Mesendoderm (in vitro differentiated cells): ENCODE measurements around the gene MRPL36. TPM values are rescaled to one million over a fixed set of nuclear protein-coding genes. Genes with fewer than 3 reads are reported as not detected.

Experiments
- DNase-seq: peaks from one replicate; pipeline ENCODE4 v3.0.0; 2013
- H2AK5ac ChIP-seq: 2 replicates; pipeline ENCODE4 v1.6.1; 2013; ENCODE audit warnings: low read length, inconsistent platforms
- H2BK120ac ChIP-seq: 2 replicates; pipeline ENCODE4 v1.6.1; 2013; ENCODE audit warnings: low read depth, mild to moderate bottlenecking, low read length, moderate library complexity, mixed read lengths
- H2BK15ac ChIP-seq: replicated peaks from 2 replicates; pipeline ENCODE4 v1.6.1; 2013; ENCODE audit warnings: low read depth, mild to moderate bottlenecking, moderate library complexity
- H2BK5ac ChIP-seq: 2 replicates; pipeline ENCODE4 v1.6.1; 2013; ENCODE audit warnings: low read length, inconsistent platforms
- H3K18ac ChIP-seq: 2 replicates; pipeline ENCODE4 v1.6.1; 2013; ENCODE audit warnings: mild to moderate bottlenecking, low read length, mixed read lengths
- H3K23ac ChIP-seq: one replicate; pipeline ENCODE4 v1.6.1; 2013; ENCODE audit warnings: low read length
- H3K27ac ChIP-seq: 2 replicates; pipeline ENCODE4 v1.5.1; 2013; ENCODE audit warnings: low read depth, mild to moderate bottlenecking, inconsistent platforms, low read length, moderate library complexity
- H3K27me3 ChIP-seq: 2 replicates; pipeline ENCODE4 v1.6.1; 2013; ENCODE audit warnings: low read length, control low read depth, mild to moderate bottlenecking, inconsistent platforms; ENCODE audit not compliant: insufficient read depth, poor library complexity
- H3K36me3 ChIP-seq: 2 replicates; pipeline ENCODE4 v1.6.1; 2013; ENCODE audit warnings: low read length, inconsistent platforms; ENCODE audit not compliant: control insufficient read depth, insufficient read depth
- H3K4ac ChIP-seq: one replicate; pipeline ENCODE4 v1.6.1; 2013; ENCODE audit warnings: low read depth, mild to moderate bottlenecking, low read length, moderate library complexity
- H3K4me1 ChIP-seq: 2 replicates; pipeline ENCODE4 v1.6.1; 2013; ENCODE audit warnings: low read depth, low read length, inconsistent platforms; ENCODE audit not compliant: control insufficient read depth
- H3K4me2 ChIP-seq: 2 replicates; pipeline ENCODE4 v1.6.1; 2013; ENCODE audit warnings: low read length
- H3K4me3 ChIP-seq: 2 replicates; pipeline ENCODE4 v1.5.1; 2013; ENCODE audit warnings: mild to moderate bottlenecking, low read length
- H3K56ac ChIP-seq: one replicate; pipeline ENCODE4 v1.6.1; 2013; ENCODE audit warnings: low read length
- H3K79me1 ChIP-seq: 2 replicates; pipeline ENCODE4 v1.6.1; 2013; ENCODE audit warnings: low read length, inconsistent platforms
- H3K79me2 ChIP-seq: 2 replicates; pipeline ENCODE4 v1.6.1; 2013; ENCODE audit warnings: mild to moderate bottlenecking, low read length; ENCODE audit not compliant: control insufficient read depth, insufficient read depth
- H3K9ac ChIP-seq: 2 replicates; pipeline ENCODE4 v1.6.1; 2013; ENCODE audit warnings: low read length, inconsistent platforms
- H4K5ac ChIP-seq: one replicate; pipeline ENCODE4 v1.6.1; 2013; ENCODE audit warnings: low read length
- H4K8ac ChIP-seq: one replicate; pipeline ENCODE4 v1.6.1; 2013; ENCODE audit warnings: low read depth, mild to moderate bottlenecking, control low read depth, low read length, moderate library complexity
- WGBS: extraction: QIAGEN DNeasy Blood & Tissue Kit; methylation state at CpG from one replicate; pipeline ENCODE4 v1.1.7; 2013; ENCODE audit warnings: low lambda C conversion rate, missing lambda C conversion rate; ENCODE audit not compliant: insufficient coverage; ENCODE audit errors: extremely low coverage; 5-methylcytosine and 5-hydroxymethylcytosine counted together
- polyA plus RNA-seq, 2 experiments: library from polyadenylated mRNA; stranded (reverse); fragments of 200-250 nt; gene quantifications; one replicate each; pipeline ENCODE4 v1.2.3, GENCODE V29; 2013

Gene MRPL36
- 90.2 TPM for polyA plus RNA-seq (2013, experiment 1 of 2)
- 88.1 TPM for polyA plus RNA-seq (2013, experiment 2 of 2)

DNA sequence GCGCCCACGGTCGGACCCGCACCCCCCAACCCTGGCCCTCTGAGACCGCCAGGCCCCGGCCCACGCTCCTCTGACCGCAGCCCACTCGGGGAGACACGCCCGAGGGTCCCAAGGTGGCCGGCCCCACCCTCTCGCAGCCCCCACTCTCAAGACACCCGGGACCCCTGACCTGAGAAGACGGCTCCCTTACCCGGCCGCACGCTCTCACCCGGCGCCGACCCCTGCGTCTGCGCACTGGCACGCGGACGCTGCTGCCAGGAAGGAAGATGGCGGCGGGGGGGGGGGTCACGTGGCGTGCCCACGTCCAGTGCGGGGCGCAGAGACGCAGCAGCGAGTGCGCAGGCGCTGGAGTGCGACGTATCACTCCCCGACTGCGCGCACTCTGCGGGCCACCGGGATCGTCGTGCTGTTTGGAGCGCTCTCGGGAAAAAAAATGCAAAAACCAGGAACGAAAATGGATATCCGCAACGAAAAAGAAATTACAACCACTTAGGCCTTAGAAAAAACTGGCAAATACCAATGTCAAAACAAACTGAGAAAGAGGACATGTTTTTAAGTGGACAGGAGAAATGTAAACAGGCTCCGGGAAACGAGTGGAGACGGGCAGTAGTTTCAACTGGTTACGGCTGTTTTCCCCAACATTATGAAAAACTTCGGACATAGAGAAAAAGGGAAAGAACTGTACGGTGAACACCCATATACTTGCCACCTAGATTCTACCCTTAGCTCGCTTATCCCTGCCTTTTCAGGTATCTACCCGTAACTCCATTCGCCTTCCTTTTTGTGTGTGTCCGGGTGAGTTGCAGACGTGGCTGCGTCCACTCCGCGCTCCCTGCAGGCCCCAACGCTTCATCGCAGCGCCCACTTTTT, at the start of gene MRPL36:
TSS of gene MRPL36 (minus strand) at position 236 of the 870 bp plus-strand sequence. CDS start 902 bp downstream, outside the sequence.
- H3K4me3 ChIP-seq: peak within 1 kb of the TSS; percentile 74
- H2BK120ac ChIP-seq: no peak within 1 kb of the TSS
- peaks cover 32% of the 10 kb centered on the region for H3K79me2 ChIP-seq
- H3K23ac ChIP-seq: no peak within 1 kb of the TSS
- no peak within 1 kb of the TSS for H4K5ac ChIP-seq
- no peak within 1 kb of the TSS for H2AK5ac ChIP-seq
- peak within 1 kb of the TSS; percentile 10 for H3K18ac ChIP-seq
- H3K36me3 ChIP-seq: peaks cover 13% of the 10 kb centered on the region
- no peak within 1 kb of the TSS for H4K8ac ChIP-seq
- H3K79me1 ChIP-seq: peaks cover 25% of the 10 kb centered on the region
- H2BK5ac ChIP-seq: no peak within 1 kb of the TSS
- no peak within 1 kb of the TSS for H3K27ac ChIP-seq
- no peak within 1 kb of the TSS for H2BK15ac ChIP-seq
- peak within 1 kb of the TSS; percentile 94 for H3K4ac ChIP-seq
- H3K56ac ChIP-seq: peak within 1 kb of the TSS; percentile 97
- peak within 1 kb of the TSS; percentile 90 for H3K9ac ChIP-seq
- no peaks in the 10 kb centered on the region for H3K27me3 ChIP-seq
- peaks cover 3% of the 10 kb centered on the region for H3K4me1 ChIP-seq
- peak; percentile 95 for DNase-seq
- peak within 1 kb of the TSS; percentile 97 for H3K4me2 ChIP-seq
- WGBS: no CpG with 5 or more reads among the region's 68 CpGs

DNA sequence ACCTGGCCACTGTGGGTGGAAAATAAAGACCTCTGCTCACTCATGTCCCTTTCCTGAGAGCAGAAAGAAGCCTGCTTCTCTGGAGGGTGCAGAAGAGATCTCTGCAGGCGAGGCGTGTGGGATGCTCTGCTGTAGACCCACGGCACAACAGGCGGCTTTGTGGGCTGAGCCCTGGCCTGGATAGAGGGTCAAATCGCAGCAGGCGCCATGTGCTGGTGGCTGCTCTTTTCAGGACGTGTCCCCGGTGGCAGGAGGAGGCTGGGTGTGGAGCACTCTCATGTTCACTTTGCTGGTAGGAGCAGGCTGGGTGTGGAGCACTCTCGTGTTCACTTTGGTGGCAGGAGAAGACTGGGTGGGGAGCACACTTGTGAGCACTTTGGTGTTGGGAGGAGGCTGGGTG, 48.0 kb upstream of the MRPL36 start:
- Histone ChIP-seq H3K23ac (no peak overlapping the region), H2BK5ac (no peak overlapping the region), H3K4me2 (no peak overlapping the region), H3K4me1 (no peaks in the 10 kb centered on the region), H2BK15ac (no peak overlapping the region), H4K8ac (no peak overlapping the region), H2BK120ac (no peak overlapping the region), H2AK5ac (no peak overlapping the region), H3K9ac (no peak overlapping the region), H3K79me1 (no peaks in the 10 kb centered on the region), H3K36me3 (no peaks in the 10 kb centered on the region), H3K4me3 (no peak overlapping the region), H3K79me2 (no peaks in the 10 kb centered on the region), H3K56ac (no peak overlapping the region), H3K18ac (no peak overlapping the region), H4K5ac (no peak overlapping the region), H3K27me3 (peaks cover 26% of the 10 kb centered on the region), H3K27ac (no peak overlapping the region), H3K4ac (no peak overlapping the region)
- no peak for DNase-seq
- WGBS: no CpG with 5 or more reads among the region's 9 CpGs

DNA sequence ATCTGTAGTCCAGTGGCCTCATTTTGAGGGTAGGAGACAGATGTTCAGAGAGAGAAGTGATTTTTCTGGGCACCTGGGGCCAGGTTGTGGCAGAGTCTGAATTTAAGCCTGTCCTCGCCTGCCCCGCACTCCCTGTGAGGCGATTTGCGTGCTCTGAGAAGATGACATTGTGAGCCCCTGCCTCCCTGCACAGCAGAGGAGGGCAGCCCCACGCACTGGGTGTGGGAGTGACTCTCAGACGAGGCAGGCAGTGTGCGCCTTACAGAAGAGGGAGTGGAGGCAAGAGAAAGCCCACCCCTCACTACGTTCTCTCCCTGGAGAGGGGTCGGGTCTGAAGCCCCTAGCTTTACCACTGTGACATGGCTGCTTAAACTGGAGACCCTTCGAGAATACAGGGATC, 47.4 kb upstream of the MRPL36 start:
- H2BK5ac ChIP-seq: no peak overlapping the region

DNA sequence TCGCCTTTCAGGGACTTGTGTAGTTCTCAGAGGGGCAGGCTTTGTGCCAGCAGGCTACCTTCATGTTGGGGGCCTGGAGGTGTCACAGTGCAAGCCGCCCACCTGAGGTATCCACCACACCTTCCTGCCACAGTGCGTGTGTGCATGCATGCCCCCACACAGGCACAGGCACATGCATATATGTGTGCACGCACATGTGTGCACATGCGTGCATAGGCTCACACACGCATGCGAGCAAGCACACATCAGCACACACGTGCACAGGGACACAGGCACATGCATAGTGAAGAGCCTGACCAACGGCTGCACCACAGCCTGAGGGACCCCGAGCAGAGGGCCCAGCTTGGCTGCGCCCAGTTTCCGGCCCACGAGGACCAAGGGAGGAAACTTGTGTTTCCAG, 46.9 kb upstream of the MRPL36 start:
- DNase-seq: no peak
- Histone ChIP-seq H3K27me3 (peaks cover 23% of the 10 kb centered on the region), H3K4me3 (no peak overlapping the region), H3K23ac (no peak overlapping the region), H2BK5ac (no peak overlapping the region), H3K4me1 (no peaks in the 10 kb centered on the region), H4K5ac (no peak overlapping the region), H2BK120ac (no peak overlapping the region), H3K79me1 (no peaks in the 10 kb centered on the region), H3K18ac (no peak overlapping the region), H2BK15ac (no peak overlapping the region), H3K4ac (no peak overlapping the region), H2AK5ac (no peak overlapping the region), H3K9ac (no peak overlapping the region), H4K8ac (no peak overlapping the region), H3K56ac (no peak overlapping the region), H3K27ac (no peak overlapping the region), H3K79me2 (no peaks in the 10 kb centered on the region), H3K36me3 (no peaks in the 10 kb centered on the region), H3K4me2 (no peak overlapping the region)
- WGBS: no CpG with 5 or more reads among the region's 13 CpGs

More for the DNA sequence above, 47.4 kb upstream of the MRPL36 start:
- H3K79me1 ChIP-seq: no peaks in the 10 kb centered on the region
- H3K4ac ChIP-seq: no peak overlapping the region
- H3K56ac ChIP-seq: no peak overlapping the region
- no peaks in the 10 kb centered on the region for H3K36me3 ChIP-seq
- DNase-seq: no peak
- no peaks in the 10 kb centered on the region for H3K4me1 ChIP-seq
- H3K9ac ChIP-seq: no peak overlapping the region
- H3K27me3 ChIP-seq: peaks cover 25% of the 10 kb centered on the region
- H3K4me3 ChIP-seq: no peak overlapping the region
- H3K4me2 ChIP-seq: no peak overlapping the region
- no peak overlapping the region for H2BK120ac ChIP-seq
- H4K8ac ChIP-seq: no peak overlapping the region
- H3K23ac ChIP-seq: no peak overlapping the region
- H4K5ac ChIP-seq: no peak overlapping the region
- H3K79me2 ChIP-seq: no peaks in the 10 kb centered on the region
- WGBS: no CpG with 5 or more reads among the region's 10 CpGs
- H2BK15ac ChIP-seq: no peak overlapping the region
- H3K18ac ChIP-seq: no peak overlapping the region
- H2AK5ac ChIP-seq: no peak overlapping the region
- no peak overlapping the region for H3K27ac ChIP-seq

DNA sequence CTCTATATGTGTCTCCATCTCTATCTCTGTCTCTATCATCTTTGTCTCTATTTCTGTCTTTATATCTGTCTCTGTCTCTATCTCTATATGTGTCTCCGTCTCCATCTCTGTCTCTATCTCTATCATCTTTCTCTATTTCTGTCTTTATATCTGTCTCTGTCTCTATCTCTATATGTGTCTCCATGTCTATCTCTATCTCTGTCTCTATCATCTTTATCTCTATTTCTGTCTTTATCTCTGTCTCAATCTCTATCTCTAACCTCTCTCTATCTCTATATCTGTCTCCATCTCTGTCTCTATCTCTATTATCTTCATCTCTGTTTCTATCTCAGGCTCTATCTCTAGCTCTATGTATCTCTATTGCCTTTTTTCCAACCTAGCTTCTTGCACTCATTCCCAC, 46.1 kb upstream of the MRPL36 start:
- H3K4ac ChIP-seq: no peak overlapping the region
- no peak overlapping the region for H3K23ac ChIP-seq
- H3K18ac ChIP-seq: no peak overlapping the region
- H3K27ac ChIP-seq: no peak overlapping the region
- WGBS: no CpG with 5 or more reads among the region's 1 CpG
- no peak overlapping the region for H2BK5ac ChIP-seq
- DNase-seq: no peak
- no peak overlapping the region for H3K9ac ChIP-seq
- H3K4me1 ChIP-seq: no peaks in the 10 kb centered on the region
- H2BK15ac ChIP-seq: no peak overlapping the region
- H3K27me3 ChIP-seq: peaks cover 18% of the 10 kb centered on the region
- H2AK5ac ChIP-seq: no peak overlapping the region
- no peak overlapping the region for H4K8ac ChIP-seq
- H4K5ac ChIP-seq: no peak overlapping the region
- H3K79me1 ChIP-seq: no peaks in the 10 kb centered on the region
- no peak overlapping the region for H3K4me3 ChIP-seq
- no peak overlapping the region for H3K56ac ChIP-seq
- no peaks in the 10 kb centered on the region for H3K36me3 ChIP-seq
- H3K4me2 ChIP-seq: no peak overlapping the region
- no peaks in the 10 kb centered on the region for H3K79me2 ChIP-seq
- no peak overlapping the region for H2BK120ac ChIP-seq
